Right atrium auricular region (tissue), 2 donors: Measurements from ENCODE around the gene TNPO3. TPM values are rescaled to one million over a fixed set of nuclear protein-coding genes. Genes with fewer than 3 reads are reported as not detected.

Experiments
- DNase-seq: peaks from one replicate; pipeline ENCODE4 v3.0.0-alpha.2; 2019; ENCODE audit warnings: low spot score
- H3K27ac ChIP-seq, 2 donors: fragments of 200-600 bp; sonication (generic); 1 replicate in 1 of 2; 2 replicates in 1 of 2; pipeline ENCODE4 v1.5.1; 2016 to 2019
- H3K27me3 ChIP-seq, 2 donors: fragments of 200-600 bp; sonication (generic); one replicate each; pipeline versions ENCODE4 v1.5.1 to v1.6.0; 2017 to 2019
- H3K36me3 ChIP-seq: fragments of 200-600 bp; sonication (generic); one replicate; pipeline ENCODE4 v1.5.1; 2016
- H3K4me1 ChIP-seq, 2 donors: fragments of 200-600 bp; sonication (generic); one replicate each; pipeline versions ENCODE4 v1.5.1 to v1.6.0; 2017 to 2019
- H3K4me3 ChIP-seq, 2 donors: fragments of 200-600 bp; sonication (generic); 1 replicate in 1 of 2; 2 replicates in 1 of 2; pipeline ENCODE4 v1.5.1; 2017 to 2019; ENCODE audit warnings: mild to moderate bottlenecking in 1 of 2, moderate library complexity in 1 of 2
- H3K9me3 ChIP-seq, 2 donors: fragments of 200-600 bp; sonication (generic); one replicate each; pipeline ENCODE4 v1.5.1; 2019
- CTCF ChIP-seq, 2 donors: fragments of 200-600 bp; sonication (generic); IDR thresholded peaks; one replicate each; pipeline ENCODE4 v1.5.1; 2019; ENCODE audit warnings: antibody characterized with exemption in 2 of 2
- total RNA-seq, 2 donors: library from RNA; depleted of rRNA; stranded (reverse); fragments of >200 nt; gene quantifications; one replicate each; pipeline ENCODE4 v1.1.0, GENCODE V29; 2016

Gene TNPO3
- total RNA-seq, result 10 to 100 TPM; 23.5 to 23.6 TPM

DNA sequence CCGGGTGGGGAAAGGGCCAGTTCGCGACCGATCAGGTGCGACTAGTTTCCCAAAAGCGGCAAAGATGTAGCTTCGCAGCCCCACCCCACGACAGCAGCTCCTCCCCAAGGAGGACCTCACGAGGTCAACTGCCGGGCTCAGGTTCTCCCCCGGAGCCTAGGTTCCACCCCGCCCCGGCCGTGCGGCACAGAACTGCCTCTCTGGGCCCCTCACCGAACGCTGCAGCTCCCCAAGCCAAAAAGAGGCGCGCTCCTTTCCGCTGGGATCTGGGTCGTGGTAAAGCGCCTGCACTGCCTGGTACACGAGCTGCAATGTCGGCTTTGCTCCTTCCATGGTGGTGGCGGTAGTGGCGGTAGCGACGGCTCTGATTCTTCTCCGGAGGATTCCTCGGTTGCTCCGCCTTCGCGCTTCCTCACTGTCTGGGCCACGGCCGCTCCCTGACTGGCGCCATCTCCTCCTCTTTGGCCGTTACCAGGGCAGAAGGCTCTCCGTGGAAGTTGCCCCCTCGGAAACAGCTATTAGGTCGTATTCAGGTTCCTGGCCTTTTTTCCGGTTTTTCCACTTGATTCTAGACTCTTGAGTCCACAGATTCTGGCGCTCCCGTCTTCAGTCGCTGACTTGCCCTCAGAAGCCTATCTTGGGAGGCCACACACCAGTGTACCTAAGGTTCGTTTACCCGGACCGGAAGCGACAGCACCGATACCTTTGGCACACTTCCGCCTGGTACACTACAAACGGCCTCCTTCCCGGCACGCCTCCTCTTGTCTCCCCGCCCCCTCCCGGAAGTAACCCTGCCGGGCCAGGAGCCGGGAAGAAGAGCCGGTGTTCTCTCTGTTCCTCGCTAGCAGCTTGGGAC, at the start of gene TNPO3:
TNPO3 (minus strand) TSS at position 674 of the 856 bp plus-strand sequence; CDS start at position 333, 341 bp downstream.
- DNase-seq, result peak; percentile 94
- Histone ChIP-seq H3K27ac (peak within 1 kb of the TSS; percentile 97), H3K4me3 (peak within 1 kb of the TSS; percentile 82 to 96), H3K9me3 (no peaks in the 10 kb centered on the region), H3K36me3 (no peaks in the 10 kb centered on the region), H3K27me3 (no peaks in the 10 kb centered on the region), H3K4me1 (peaks cover 0 to 22% of the 10 kb centered on the region in 2 donors)
- peak in 1 of 2 donors; percentile 19 for TF ChIP-seq CTCF (IDR thresholded peaks at IDR 0.05)

DNA sequence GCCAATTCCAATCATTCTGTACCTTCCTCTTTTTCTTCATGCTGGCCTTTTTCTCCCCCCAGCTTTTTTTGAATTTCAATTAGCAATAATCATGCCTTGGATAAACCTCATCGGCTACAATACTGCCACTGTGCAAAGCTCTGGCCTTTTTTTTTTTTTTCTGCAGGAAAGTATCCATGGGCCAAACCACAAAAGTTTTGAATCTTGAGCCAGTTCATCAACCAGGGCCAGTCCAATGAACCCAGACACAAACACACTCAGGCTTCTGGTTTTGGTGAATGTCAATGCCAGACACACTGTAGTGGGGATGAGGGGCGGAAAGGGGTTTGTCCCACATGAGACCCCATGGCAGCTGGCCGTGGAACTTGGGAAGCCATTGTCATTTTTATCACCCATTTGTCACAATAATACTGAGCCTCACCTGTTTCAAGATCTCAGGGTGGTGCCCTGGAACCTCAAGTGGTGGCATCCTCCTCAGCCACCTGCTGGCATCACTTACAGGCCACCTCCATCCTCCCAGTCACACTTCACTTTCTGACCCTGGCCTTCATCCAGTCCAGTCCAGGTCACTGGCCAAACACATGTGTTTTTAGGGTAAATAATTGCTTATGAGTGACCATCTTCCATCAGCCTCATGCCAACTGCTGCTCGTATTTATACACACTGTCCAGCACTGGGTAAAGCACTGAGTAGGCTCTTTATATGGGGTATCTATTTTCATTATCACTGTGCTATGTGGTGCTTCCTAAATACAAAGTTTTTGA, 48.8 kb upstream of the TNPO3 start:
- Histone ChIP-seq H3K9me3 (no peaks in the 10 kb centered on the region), H3K27me3 (no peaks in the 10 kb centered on the region), H3K27ac (no peak overlapping the region), H3K36me3 (no peaks in the 10 kb centered on the region), H3K4me3 (no peak overlapping the region), H3K4me1 (no peaks in the 10 kb centered on the region)
- DNase-seq, result no peak
- TF ChIP-seq CTCF (IDR thresholded peaks at IDR 0.05), result no peak

GRCh38 chr7:129101746-129102145, 46.8 kb upstream of the TNPO3 start:
- H3K4me1 ChIP-seq, result no peaks in the 10 kb centered on the region
- no peaks in the 10 kb centered on the region for H3K27me3 ChIP-seq
- no peak for TF ChIP-seq CTCF (IDR thresholded peaks at IDR 0.05)
- no peak overlapping the region for H3K4me3 ChIP-seq
- no peak overlapping the region for H3K27ac ChIP-seq
- H3K36me3 ChIP-seq, result no peaks in the 10 kb centered on the region
- no peaks in the 10 kb centered on the region for H3K9me3 ChIP-seq
- no peak for DNase-seq

- H3K4me1 ChIP-seq, result no peaks in the 10 kb centered on the region
- H3K9me3 ChIP-seq, result no peaks in the 10 kb centered on the region
- H3K27ac ChIP-seq, result no peak overlapping the region
- no peak for DNase-seq
- no peak overlapping the region for H3K4me3 ChIP-seq
- no peaks in the 10 kb centered on the region for H3K27me3 ChIP-seq
- no peak for TF ChIP-seq CTCF (IDR thresholded peaks at IDR 0.05)
- no peaks in the 10 kb centered on the region for H3K36me3 ChIP-seq
These were observed 45.9 kb upstream of the TNPO3 start for GRCh38 chr7:129100827-129101166.

DNA sequence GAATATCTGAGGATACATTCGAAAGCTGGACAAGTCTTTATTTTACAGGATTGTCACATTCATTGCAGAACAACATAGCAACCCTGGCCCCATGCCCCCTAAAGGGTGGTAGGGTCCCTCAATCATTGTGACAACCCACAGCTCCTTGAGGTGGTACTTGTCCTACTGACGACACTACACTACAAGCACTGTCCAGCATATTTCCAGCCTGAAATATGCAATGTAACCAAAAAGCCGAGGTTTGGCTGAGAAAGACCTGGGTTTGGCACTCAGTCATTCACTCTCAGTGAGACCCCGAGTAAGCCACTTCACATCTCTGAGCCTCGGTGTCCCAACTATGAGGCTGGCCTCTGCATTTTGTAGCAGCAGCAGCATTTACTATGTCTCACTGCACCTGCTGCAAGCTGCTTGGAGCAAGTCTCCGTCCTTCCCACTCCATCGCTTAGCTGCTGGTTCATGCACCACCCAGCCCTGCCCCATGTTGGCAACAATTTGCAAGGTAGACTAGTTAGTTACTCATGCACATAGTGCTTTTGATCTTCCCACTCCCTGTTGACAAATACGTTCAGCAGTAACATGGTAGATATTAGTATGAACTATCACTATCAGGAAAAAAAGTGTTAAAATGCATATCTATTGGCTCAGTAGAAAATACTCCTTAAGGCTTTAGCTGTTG, 43.6 kb upstream of the TNPO3 start:
- no peaks in the 10 kb centered on the region for H3K36me3 ChIP-seq
- no peaks in the 10 kb centered on the region for H3K27me3 ChIP-seq
- no peak for DNase-seq
- no peak overlapping the region for H3K27ac ChIP-seq
- no peak for TF ChIP-seq CTCF (IDR thresholded peaks at IDR 0.05)
- H3K4me1 ChIP-seq, result no peaks in the 10 kb centered on the region
- H3K9me3 ChIP-seq, result no peaks in the 10 kb centered on the region
- H3K4me3 ChIP-seq, result no peak overlapping the region
